A673 (cell line): ENCODE measurements around the gene ITSN1. TPM values are rescaled to one million over a fixed set of nuclear protein-coding genes. Genes with fewer than 3 reads are reported as not detected.

Experiments used
- BruUV-seq: library from RNA; stranded (reverse); fragments of 400-500 nt; replicated peaks from 2 replicates; lab custom pipeline; 2021; lab: Mats Ljungman, UMichigan
- CTCF ChIA-PET: fragments of 300-600 bp; sonication (Branson Sonifier 250); formaldehyde crosslinking; loops from one replicate; lab custom pipeline; 2022; ENCODE audit warnings: antibody characterized with exemption; lab: Charles Lee
- POLR2A ChIA-PET: fragments of 300-600 bp; sonication (Branson Sonifier 250); formaldehyde crosslinking; loops from one replicate; lab custom pipeline; 2022; ENCODE audit warnings: antibody characterized with exemption; ENCODE audit not compliant: low non-redundant PET; lab: Charles Lee
- DNase-seq: peaks from one replicate; pipeline ENCODE4 v3.0.0-alpha.2; 2015; ENCODE audit warnings: low spot score
- H3K27ac ChIP-seq: fragments of 200-600 bp; sonication (generic); 2 replicates; pipeline ENCODE4 v1.5.1; 2016; ENCODE audit warnings: mixed run types, low read depth, mild to moderate bottlenecking, mixed read lengths, antibody characterized with exemption, low read length; ENCODE audit not compliant: poor library complexity, severe bottlenecking
- H3K27me3 ChIP-seq: fragments of 200-600 bp; sonication (generic); replicated peaks from 2 replicates; pipeline ENCODE4 v1.6.1; 2017; ENCODE audit warnings: mixed run types, low read depth, mild to moderate bottlenecking, mixed read lengths, antibody characterized with exemption, low read length; ENCODE audit not compliant: insufficient read depth, poor library complexity
- H3K36me3 ChIP-seq: fragments of 200-600 bp; sonication (generic); 2 replicates; pipeline ENCODE4 v1.6.1; 2016; ENCODE audit warnings: mixed run types, mild to moderate bottlenecking, mixed read lengths, antibody characterized with exemption, low read length; ENCODE audit not compliant: insufficient read depth, poor library complexity, severe bottlenecking
- H3K4me1 ChIP-seq: fragments of 200-600 bp; sonication (generic); 2 replicates; pipeline ENCODE4 v1.6.1; 2017; ENCODE audit warnings: mixed run types, mild to moderate bottlenecking, mixed read lengths, antibody characterized with exemption, low read length; ENCODE audit not compliant: insufficient read depth, poor library complexity, severe bottlenecking
- H3K4me3 ChIP-seq: fragments of 200-600 bp; sonication (generic); 2 replicates; pipeline ENCODE4 v1.5.1; 2016; ENCODE audit warnings: low read depth, mixed run types, mild to moderate bottlenecking, mixed read lengths, low read length; ENCODE audit not compliant: poor library complexity, severe bottlenecking
- H3K9me3 ChIP-seq: fragments of 200-600 bp; sonication (generic); 2 replicates; pipeline ENCODE4 v1.6.1; 2016; ENCODE audit warnings: mixed run types, low read depth, mild to moderate bottlenecking, mixed read lengths, antibody characterized with exemption, low read length; ENCODE audit not compliant: poor library complexity, severe bottlenecking
- EZH2 ChIP-seq: fragments of 200-600 bp; sonication (generic); IDR thresholded peaks from 2 replicates; pipeline ENCODE4 v1.6.1; 2017; ENCODE audit warnings: borderline replicate concordance, low read depth, mild to moderate bottlenecking, mixed read lengths, antibody characterized with exemption, low read length; ENCODE audit not compliant: poor library complexity, severe bottlenecking
- intact Hi-C: fragments of 100-400 bp; cut with micrococcal nuclease; formaldehyde crosslinking; loops from one replicate; pipeline ENCODE4 v1.10.0; 2022; ENCODE audit not compliant: unreplicated experiment
- total RNA-seq: library from RNA; stranded (reverse); gene quantifications from 2 replicates; pipeline ENCODE4 v1.2.3, GENCODE V29; 2021
- TF ChIP-seq, protein P1 (sequence below): fragments of 300-800, 200-600 bp; sonication (generic); conservative IDR thresholded peaks from 2 replicates; pipeline ENCODE4 v1.5.1; 2017; ENCODE audit warnings: low read depth, mild to moderate bottlenecking, antibody characterized with exemption, low read length, moderate library complexity, mixed read lengths

The ITSN1 gene
- total RNA-seq, 1 experiment from 2014 or later: 54.2 TPM

DNA sequence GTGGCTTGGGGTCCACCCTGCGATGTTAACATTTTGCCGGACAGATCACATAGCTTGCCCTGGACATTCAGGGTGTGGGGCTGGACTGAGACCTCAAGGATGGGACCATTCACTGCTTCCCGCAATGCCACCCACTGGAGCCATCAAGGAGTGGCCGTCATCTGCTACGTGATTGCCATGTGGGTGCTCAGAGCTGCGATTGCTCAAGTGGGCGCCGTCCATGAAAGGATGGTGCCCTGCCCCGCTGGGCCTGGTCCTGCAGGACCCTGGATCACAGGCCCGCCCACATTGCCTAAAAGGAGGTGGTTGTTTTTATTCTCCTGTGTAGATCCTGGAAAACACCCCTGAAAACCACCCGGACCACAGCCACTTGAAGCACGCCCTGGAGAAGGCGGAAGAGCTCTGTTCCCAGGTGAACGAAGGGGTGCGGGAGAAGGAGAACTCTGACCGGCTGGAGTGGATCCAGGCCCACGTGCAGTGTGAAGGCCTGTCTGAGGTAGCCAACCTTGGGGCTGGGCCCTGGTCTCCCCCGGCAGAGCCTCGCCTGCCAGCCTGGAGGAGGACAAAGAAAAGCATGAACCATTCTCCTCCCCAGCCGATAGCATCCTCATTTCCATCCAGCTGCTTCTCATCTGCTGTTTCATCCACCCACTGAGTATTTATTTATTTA is 232.9 kb downstream of the ITSN1 start:
- TF ChIP-seq, protein P1, sequence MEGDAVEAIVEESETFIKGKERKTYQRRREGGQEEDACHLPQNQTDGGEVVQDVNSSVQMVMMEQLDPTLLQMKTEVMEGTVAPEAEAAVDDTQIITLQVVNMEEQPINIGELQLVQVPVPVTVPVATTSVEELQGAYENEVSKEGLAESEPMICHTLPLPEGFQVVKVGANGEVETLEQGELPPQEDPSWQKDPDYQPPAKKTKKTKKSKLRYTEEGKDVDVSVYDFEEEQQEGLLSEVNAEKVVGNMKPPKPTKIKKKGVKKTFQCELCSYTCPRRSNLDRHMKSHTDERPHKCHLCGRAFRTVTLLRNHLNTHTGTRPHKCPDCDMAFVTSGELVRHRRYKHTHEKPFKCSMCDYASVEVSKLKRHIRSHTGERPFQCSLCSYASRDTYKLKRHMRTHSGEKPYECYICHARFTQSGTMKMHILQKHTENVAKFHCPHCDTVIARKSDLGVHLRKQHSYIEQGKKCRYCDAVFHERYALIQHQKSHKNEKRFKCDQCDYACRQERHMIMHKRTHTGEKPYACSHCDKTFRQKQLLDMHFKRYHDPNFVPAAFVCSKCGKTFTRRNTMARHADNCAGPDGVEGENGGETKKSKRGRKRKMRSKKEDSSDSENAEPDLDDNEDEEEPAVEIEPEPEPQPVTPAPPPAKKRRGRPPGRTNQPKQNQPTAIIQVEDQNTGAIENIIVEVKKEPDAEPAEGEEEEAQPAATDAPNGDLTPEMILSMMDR: no peak
- TF ChIP-seq EZH2: no peak
- no TSS peak for BruUV-seq
- Histone ChIP-seq H3K27ac (no peak overlapping the region), H3K9me3 (no peaks in the 10 kb centered on the region), H3K4me1 (no peaks in the 10 kb centered on the region), H3K27me3 (no peaks in the 10 kb centered on the region), H3K4me3 (no peak overlapping the region), H3K36me3 (no peaks in the 10 kb centered on the region)
- ChIA-PET CTCF (no interaction called here), POLR2A (no interaction called here)
- no peak for DNase-seq
- intact Hi-C loops: no loop called here

- Histone ChIP-seq H3K27ac (no peak overlapping the region), H3K4me3 (no peak overlapping the region), H3K27me3 (no peaks in the 10 kb centered on the region), H3K36me3 (no peaks in the 10 kb centered on the region), H3K4me1 (no peaks in the 10 kb centered on the region), H3K9me3 (no peaks in the 10 kb centered on the region)
- intact Hi-C loops: no loop called here
- BruUV-seq: no TSS peak
- TF ChIP-seq, protein P1: no peak
- no peak for TF ChIP-seq EZH2
- POLR2A ChIA-PET: no interaction called here
- DNase-seq: no peak
- CTCF ChIA-PET: no interaction called here
Observed at GRCh38 chr21:33878824-33879223, 236.5 kb downstream of the ITSN1 start.

GRCh38 chr21:33880626-33881025 is 238.3 kb downstream of the ITSN1 start:
- no TSS peak for BruUV-seq
- TF ChIP-seq EZH2: no peak
- TF ChIP-seq, protein P1: no peak
- Histone ChIP-seq H3K36me3 (no peaks in the 10 kb centered on the region), H3K27me3 (no peaks in the 10 kb centered on the region), H3K9me3 (no peaks in the 10 kb centered on the region), H3K27ac (no peak overlapping the region), H3K4me1 (no peaks in the 10 kb centered on the region), H3K4me3 (no peak overlapping the region)
- DNase-seq: no peak
- ChIA-PET CTCF (no interaction called here), POLR2A (no interaction called here)
- intact Hi-C loops: no loop called here
